CD4-positive, alpha-beta T cell treated with Interferon gamma for 1 hour (primary cell): ENCODE results near the gene RREB1.

Source experiments
- DNase-seq: peaks from one replicate; pipeline ENCODE4 v3.0.0-alpha.2; 2020

The RREB1 gene

DNA sequence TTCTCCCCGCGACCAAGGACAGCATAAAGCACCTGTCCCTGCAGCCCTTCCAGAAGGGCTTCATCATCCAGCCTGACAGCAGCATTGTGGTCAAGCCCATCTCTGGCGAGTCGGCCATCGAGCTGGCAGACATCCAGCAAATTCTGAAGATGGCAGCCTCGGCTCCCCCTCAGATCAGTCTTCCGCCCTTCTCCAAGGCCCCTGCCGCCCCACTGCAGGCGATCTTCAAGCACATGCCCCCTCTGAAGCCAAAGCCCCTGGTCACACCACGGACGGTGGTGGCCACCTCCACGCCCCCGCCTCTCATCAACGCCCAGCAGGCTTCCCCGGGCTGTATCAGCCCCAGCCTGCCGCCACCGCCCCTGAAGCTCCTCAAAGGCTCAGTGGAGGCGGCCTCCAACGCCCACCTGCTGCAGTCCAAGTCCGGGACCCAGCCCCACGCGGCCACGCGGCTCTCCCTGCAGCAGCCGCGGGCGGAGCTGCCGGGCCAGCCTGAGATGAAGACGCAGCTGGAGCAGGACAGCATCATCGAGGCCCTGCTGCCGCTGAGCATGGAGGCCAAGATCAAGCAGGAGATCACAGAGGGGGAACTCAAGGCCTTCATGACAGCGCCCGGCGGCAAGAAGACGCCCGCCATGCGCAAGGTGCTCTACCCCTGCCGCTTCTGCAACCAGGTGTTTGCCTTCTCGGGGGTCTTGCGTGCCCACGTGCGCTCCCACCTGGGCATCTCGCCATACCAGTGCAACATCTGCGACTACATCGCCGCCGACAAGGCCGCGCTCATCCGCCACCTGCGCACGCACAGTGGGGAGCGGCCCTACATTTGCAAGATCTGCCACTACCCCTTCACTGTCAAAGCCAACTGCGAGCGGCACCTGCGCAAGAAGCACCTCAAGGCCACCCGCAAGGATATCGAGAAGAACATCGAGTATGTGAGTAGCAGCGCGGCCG, 121.9 kb downstream of the RREB1 start:
- DNase-seq, result no peak

- DNase-seq, result no peak
These were observed 122.5 kb downstream of the RREB1 start for GRCh38 chr6:7230327-7230691.

- DNase-seq, result no peak
These were observed 123.4 kb downstream of the RREB1 start for GRCh38 chr6:7230956-7231713.

DNA sequence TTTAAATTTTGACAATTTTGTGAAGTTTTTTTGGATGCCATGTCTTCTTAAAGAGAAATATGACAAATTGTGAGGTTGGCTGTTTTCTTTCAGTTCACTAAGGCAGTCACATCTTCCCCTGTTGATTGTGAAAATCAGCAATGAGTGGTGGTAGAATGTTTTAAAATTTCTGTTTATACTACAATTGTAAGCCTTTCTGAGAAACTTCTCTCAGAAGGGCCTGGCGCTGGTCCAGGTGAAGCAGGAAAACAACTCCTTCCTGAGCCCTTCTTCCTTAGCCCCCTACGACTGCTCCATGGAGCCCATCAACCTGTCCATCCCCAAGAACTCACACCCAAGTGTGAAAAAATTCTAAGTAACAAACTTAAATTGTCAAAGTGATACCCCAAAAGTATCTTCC, 124.6 kb downstream of the RREB1 start:
- no peak for DNase-seq

GRCh38 chr6:7234547-7234946, 126.8 kb downstream of the RREB1 start:
- no peak for DNase-seq

- DNase-seq, result no peak
These were observed 128.0 kb downstream of the RREB1 start for GRCh38 chr6:7235712-7236305.

DNA sequence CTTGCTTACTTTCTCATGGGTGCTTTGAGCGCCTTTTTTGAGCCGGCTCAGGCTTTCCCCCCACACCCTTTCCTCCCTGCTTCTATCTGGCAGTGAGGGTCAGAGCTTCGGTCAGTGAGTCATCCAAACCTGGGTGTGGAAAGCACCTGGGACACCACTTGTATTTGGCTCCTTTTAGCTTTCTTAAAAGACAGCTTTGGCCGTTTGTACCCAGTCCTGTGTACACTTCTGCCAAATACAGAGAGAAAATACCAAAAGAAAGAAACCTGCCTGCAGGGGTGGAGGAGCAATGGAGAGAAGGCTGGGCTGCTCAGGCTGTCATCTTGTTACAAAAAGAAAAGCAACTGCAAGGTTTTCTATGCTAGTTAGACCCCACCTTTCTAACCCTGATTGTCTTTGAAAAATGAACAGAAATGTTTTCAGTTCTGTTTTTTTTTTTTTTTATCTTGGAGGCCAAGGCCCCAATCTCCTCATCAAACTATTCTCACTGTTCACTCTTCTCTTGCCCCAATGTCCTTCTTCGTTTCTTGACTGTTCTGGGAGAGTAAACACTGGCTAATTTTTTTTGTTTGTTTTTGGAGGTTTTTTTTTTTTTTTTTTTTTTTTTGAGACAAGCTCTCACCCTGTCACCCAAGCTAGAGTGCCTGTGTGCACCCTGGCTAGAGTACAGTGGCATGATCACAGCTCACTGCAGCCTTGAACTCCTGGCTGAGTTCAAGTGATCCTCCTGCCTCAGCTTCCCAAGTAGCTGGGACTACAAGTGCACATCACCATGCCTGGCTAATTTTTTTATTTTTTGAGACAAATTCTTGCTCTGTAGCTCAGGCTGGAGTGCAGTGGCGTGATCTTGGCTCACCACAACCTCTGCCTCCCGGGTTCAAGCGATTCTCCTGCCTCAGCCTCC, 128.8 kb downstream of the RREB1 start:
- no peak for DNase-seq

DNA sequence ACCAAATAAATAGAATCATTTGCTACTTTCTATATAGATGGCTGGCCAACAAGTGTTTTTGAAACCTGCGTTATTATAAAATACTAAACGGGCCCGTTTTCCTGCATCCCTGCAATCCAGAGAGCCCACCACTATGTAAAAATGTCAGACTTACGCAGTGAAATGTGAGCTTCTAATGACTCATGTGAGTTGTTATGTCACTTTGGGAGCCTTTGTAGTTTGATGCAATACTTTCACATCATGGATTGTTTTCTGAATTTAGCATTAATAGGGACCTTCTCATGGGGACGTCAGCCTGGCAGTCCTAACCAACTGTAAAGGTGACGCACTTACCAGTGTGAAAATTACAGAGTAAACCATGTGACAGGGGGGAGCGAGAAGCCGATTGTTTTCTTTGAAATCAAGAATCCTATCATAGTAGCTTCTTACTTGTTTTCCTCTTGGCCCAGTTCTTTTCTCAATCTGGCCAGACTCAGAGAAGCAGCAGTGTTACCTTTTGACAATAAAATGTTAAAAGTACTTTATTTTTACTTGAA, 130.0 kb downstream of the RREB1 start:
- no peak for DNase-seq

GRCh38 chr6:7238526-7238899, 130.8 kb downstream of the RREB1 start:
- no peak for DNase-seq

DNA sequence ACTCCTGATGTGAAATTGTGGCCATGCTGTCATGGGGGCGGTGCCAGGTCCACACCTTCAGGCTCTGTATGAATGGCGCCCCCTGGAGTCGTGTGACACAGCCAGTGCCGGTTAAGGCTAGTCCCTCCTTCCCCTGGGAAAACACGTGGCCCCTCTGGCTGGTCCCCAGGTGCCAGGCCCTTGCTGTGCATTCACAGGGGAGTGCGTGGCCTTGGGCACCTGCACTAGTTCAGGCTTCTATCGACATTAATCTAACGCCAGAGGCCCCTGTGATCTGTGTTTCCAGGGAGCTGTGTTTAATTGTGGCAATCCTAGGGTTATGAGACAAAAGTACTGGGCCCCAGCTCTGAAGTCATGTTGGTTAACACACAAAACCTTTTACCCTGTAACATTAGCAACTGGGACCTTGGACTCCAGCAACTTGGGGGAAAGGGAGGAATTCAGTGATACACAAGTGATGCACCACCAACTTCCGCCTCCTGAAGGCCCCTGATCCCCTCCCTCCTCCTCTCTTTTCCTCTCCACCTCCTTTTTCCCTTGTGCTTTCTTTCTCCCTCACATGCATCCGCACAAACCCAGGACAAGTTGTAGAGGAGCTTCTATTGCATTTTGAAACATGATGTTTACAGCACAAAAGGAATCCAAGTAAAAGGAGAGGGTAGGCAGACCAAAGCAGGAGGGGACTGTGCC, 131.3 kb downstream of the RREB1 start:
- peak; percentile 72 for DNase-seq

- DNase-seq, result no peak
These were observed 131.8 kb downstream of the RREB1 start for GRCh38 chr6:7239590-7239948.

DNA sequence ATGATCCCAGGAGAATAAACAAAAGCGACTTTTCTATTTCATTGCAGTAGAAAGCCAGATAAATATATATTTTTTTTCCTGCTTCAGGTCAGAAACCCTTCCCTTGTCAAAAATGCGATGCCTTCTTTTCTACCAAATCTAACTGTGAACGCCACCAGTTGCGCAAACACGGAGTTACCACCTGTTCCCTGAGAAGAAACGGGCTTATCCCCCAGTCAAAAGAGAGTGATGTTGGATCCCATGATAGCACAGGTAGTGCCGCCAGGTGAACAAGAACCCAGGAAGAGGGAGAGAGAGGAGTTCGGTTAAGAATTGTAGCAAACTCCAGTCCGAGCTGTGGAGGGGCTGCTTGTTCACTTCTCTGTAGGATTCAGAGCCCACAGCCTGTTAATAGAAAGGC, 132.6 kb downstream of the RREB1 start:
- no peak for DNase-seq

DNA sequence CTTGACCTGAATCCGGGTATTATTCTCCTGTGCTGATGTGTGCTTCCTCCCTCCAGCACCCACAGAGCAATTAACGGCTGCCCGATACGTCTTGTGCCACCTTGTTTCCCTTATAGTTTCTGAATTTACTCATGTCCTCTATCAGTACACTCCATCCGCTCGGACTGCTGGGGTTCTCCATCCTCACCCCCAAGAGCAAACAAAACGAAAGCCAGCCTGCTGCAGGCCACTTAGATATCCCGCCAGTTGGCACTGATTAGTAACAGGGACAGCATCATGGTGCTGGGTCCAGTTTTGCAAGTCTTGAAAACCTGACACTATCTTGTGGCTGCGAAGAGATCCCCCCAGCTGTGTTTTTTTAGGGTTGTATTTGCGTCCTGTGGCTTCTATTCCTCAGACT, 133.4 kb downstream of the RREB1 start:
- no peak for DNase-seq

DNA sequence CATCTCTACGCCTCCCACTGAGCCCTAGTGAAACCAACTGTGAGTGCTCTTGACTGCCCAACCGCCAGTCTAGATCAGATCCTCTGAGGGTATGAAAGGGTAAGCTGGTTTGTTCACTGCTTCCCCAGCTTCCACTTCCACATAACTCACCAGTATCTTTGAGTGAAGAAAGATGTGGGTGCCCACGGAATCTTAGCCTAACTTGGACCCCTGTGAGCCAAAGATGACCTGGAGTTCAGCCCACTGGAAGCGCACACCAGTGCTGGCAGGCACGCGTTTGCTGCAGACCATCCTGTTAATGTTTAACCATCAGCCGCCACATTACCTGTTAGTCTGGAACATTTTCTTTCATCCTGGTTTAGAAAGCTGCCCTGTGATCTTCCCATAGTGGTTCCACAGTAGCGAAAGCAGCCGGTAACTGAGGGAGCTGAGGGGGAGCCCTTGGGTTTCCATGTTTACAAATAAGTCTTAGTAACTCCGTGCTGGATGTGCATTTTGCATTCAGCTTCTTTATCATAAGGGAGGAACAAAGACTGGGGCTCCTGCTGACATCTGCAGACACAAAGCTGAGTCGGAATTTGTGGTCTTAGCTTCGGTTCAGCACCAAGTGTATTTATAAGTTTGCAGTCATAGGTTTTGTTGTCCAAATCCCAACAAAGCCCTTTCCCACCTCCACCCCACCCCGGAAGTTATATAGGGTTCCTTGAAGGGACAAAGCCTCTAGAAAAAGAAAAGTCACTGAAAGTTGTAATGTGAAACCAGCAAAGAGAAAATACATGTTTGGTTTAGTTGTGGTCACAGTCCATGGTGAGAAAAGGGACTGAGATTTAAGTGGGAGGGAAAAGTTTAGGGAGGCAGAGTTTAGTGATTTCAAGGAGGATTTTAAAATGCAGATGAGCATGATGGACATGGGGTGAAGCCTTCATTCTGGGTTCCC, 134.2 kb downstream of the RREB1 start:
- no peak for DNase-seq

- no peak for DNase-seq
These were observed 135.0 kb downstream of the RREB1 start for GRCh38 chr6:7242835-7243178.

- peak; percentile 19 for DNase-seq
These were observed 135.6 kb downstream of the RREB1 start for GRCh38 chr6:7243179-7243981.

DNA sequence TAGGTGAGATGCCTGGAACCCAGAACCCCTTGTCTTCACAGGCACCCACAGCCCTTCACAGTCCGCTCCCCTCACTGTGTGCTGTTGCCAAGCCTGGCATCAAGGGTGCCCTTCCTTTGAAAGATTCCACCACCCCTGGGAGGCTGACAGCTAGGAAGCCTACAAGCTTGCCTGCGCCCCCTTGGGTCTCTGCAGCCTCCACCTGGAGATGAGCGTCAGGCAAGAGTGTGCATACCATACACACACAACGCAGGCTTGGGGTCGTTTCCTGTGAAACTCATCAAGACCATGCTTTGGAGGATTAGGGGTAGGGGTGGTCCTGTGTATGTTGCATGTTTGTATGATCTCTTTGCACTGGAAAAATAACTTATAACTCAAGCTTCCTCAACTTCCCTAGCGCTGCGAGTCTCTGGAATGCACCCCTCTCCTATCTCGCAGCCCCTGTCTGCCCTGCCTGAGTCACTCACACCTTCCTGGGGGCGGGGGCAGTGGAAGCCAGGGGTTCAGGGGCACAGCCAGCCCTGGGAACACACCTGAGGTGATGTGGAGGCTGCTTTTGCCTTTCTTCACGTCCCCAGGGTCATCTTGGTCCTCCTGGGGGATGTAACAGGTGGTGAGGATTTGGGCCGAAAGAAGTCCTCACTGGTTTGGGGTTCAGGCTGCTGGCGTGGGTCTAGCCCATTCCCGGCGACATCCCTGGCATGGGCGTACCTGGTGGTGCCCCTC, 138.1 kb downstream of the RREB1 start:
- no peak for DNase-seq

- no peak for DNase-seq
These were observed 138.8 kb downstream of the RREB1 start for GRCh38 chr6:7246401-7247178.

- DNase-seq, result no peak
These were observed 139.4 kb downstream of the RREB1 start for GRCh38 chr6:7247179-7247456.
